ENCODE measurements around the gene SH3BP4. TPM values are rescaled to one million over a fixed set of nuclear protein-coding genes. Genes with fewer than 3 reads are reported as not detected.

SH3BP4 gene
- total and polyA plus RNA-seq, 2 of the 8 experiments (the other 6 are each of a cell fraction or from before 2014, with no cell fraction given): 28.3 to 35.4 TPM

- Histone ChIP-seq H3K4me3 (ENCODE audit: extremely low read depth in 1 of 4, insufficient read depth in 2 of 4, low read depth in 3 of 4, low read length in 4 of 4) (no peak overlapping the region), H3K14ac (ENCODE audit: insufficient read length) (no peak overlapping the region), H3K36me3 (ENCODE audit: control insufficient read depth in 2 of 4, insufficient read depth in 4 of 4, low read length in 3 of 4) (peaks cover 9 to 32% (median 14%) of the 10 kb centered on the region in 4 experiments; a peak in 7 of 8 replicates), H2AK5ac (ENCODE audit: low read depth, low read length) (no peak overlapping the region), H3K27me3 (replicated peaks in 1 of 4; ENCODE audit: control insufficient read depth in 3 of 4, extremely low read depth in 1 of 4, insufficient read depth in 3 of 4, low read length in 3 of 4) (no peaks in the 10 kb centered on the region; a peak in 1 of 7 replicates), H2BK5ac (ENCODE audit: low read depth, low read length) (no peak overlapping the region), H4K20me1 (replicated peaks in 1 of 2; ENCODE audit: control insufficient read depth in 1 of 2, insufficient read depth in 2 of 2, low read length in 2 of 2) (peaks cover 8 to 9% of the 10 kb centered on the region in 2 experiments), H3K9me3 (ENCODE audit: insufficient read depth in 2 of 2, low read depth in 1 of 2, low read length in 1 of 2) (no peaks in the 10 kb centered on the region), H2AFZ (ENCODE audit: low read length) (no peak overlapping the region), H3K18ac (ENCODE audit: extremely low read depth, low read length) (no peak overlapping the region), H2BK12ac (ENCODE audit: low read depth, low read length) (no peak overlapping the region), H3K79me1 (ENCODE audit: low read depth, low read length) (peaks cover 16% of the 10 kb centered on the region; the same call in 1 of the 2 replicates), H3K79me2 (ENCODE audit: control insufficient read depth in 1 of 2, insufficient read depth in 2 of 2, low read length in 2 of 2) (peaks cover 0 to 25% of the 10 kb centered on the region in 2 experiments; a peak in 1 of 4 replicates), H3K9ac (replicated peaks in 1 of 4; ENCODE audit: extremely low read depth in 1 of 4, low read depth in 3 of 4, low read length in 3 of 4) (no peak overlapping the region), H4K8ac (ENCODE audit: extremely low read depth, insufficient read depth, low read length) (no peak overlapping the region), H3K27ac (ENCODE audit: low read depth, low read length) (no peak overlapping the region), H3K23me2 (ENCODE audit: low read depth, low read length) (no peaks in the 10 kb centered on the region), H3K56ac (replicated peaks; ENCODE audit: insufficient read length, low read depth, low read length) (no peak overlapping the region), H3K4ac (replicated peaks; ENCODE audit: insufficient read length, low read depth, low read length) (no peak overlapping the region), H2BK20ac (ENCODE audit: low read length) (no peak overlapping the region), H3K23ac (ENCODE audit: insufficient read length) (no peak overlapping the region), H2BK15ac (ENCODE audit: low read length) (no peak overlapping the region), H3K4me2 (ENCODE audit: insufficient read depth in 1 of 2, low read depth in 2 of 2, low read length in 2 of 2) (no peak overlapping the region), H2BK120ac (replicated peaks; ENCODE audit: low read depth, low read length) (no peak overlapping the region), H3K4me1 (replicated peaks in 1 of 4; ENCODE audit: control insufficient read depth in 3 of 4, insufficient read depth in 4 of 4, low read length in 3 of 4) (no peaks in the 10 kb centered on the region; a peak in 2 of 7 replicates), H4K5ac (ENCODE audit: insufficient read length, low read depth, low read length) (no peak overlapping the region), H4K91ac (replicated peaks; ENCODE audit: insufficient read length, low read length) (no peak overlapping the region)
- CTCF ChIA-PET (ENCODE audit: partially characterized antibody): interaction anchor here (0.6 to 1.3 kb wide), 4 partner anchors 9 to 471 kb away, joined by 3 read pairs; no protein-coding TSS in a partner anchor
- POLR2A ChIA-PET (ENCODE audit: partially characterized antibody): interaction anchor here (0.6 kb wide), 1 partner anchor 561 kb away, joined by 3 read pairs; no protein-coding TSS in a partner anchor
- 93% methylated on average over 24 of the region's 24 CpGs; no CpG with 5 or more reads in 1 of the 2 experiments for WGBS, 2 experiments (ENCODE audit: extremely low coverage in 1 of 2, insufficient coverage in 1 of 2, insufficient read length in 1 of 2, insufficient replicate concordance in 2 of 2, low coverage in 1 of 2, low lambda C conversion rate in 2 of 2, missing lambda C conversion rate in 1 of 2)
- DNase-seq (ENCODE audit: low read depth in 1 of 2, low spot score in 2 of 2): no peak
- FAIRE-seq: no peak
- TF ChIP-seq CTBP2 (IDR thresholded peaks at IDR 0.05; ENCODE audit: borderline replicate concordance, insufficient read depth, insufficient read length, low read length) (no peak), ATF2 (IDR thresholded peaks at IDR 0.05; ENCODE audit: low read length) (no peak), KDM4A (IDR thresholded peaks at IDR 0.05; ENCODE audit: low read depth, low read length, severe bottlenecking) (no peak), SIRT6 (IDR thresholded peaks at IDR 0.05; ENCODE audit: low read length) (no peak), TBP (IDR thresholded peaks at IDR 0.05; ENCODE audit: low read depth, low read length) (no peak), YY1 (IDR thresholded peaks at IDR 0.05; ENCODE audit: low read depth, low read length) (no peak), SIX5 (IDR thresholded peaks at IDR 0.05; ENCODE audit: low read depth, low read length) (no peak), BCL11A (IDR thresholded peaks at IDR 0.05; ENCODE audit: low read depth in 2 of 2, low read length in 2 of 2) (no peak), POU5F1 (IDR thresholded peaks at IDR 0.05; ENCODE audit: low read depth, low read length) (no peak)
Measured at GRCh38 chr2:235047171-235048160, 95.6 kb downstream of the SH3BP4 start.
